CD4-positive, alpha-beta T cell treated with Interferon alpha-2 for 1 hour (primary cell): ENCODE data around the gene DGAT2.

ENCODE experiments used
- DNase-seq, 2 donors: peaks; one replicate each; pipeline ENCODE4 v3.0.0-alpha.2; 2020 to 2022

The DGAT2 gene

GRCh38 chr11:75802021-75802912 lies 33.7 kb downstream of the DGAT2 start:
- DNase-seq, result no peak

- peak; percentile 70 to 77 for DNase-seq
Observed at GRCh38 chr11:75802913-75803820, 34.6 kb downstream of the DGAT2 start.

- no peak for DNase-seq
Observed at GRCh38 chr11:75809111-75809510, 40.5 kb downstream of the DGAT2 start.

GRCh38 chr11:75809991-75810390 lies 41.4 kb downstream of the DGAT2 start:
- no peak for DNase-seq

GRCh38 chr11:75810637-75811390 lies 42.2 kb downstream of the DGAT2 start:
- DNase-seq, result no peak

- no peak for DNase-seq
Observed at GRCh38 chr11:75811485-75811884, 42.9 kb downstream of the DGAT2 start.

- no peak for DNase-seq
Observed at GRCh38 chr11:75812542-75813040, 44.0 kb downstream of the DGAT2 start.

GRCh38 chr11:75813124-75813523 lies 44.5 kb downstream of the DGAT2 start:
- no peak for DNase-seq

- DNase-seq, result no peak
Observed at GRCh38 chr11:75813622-75814039, 45.1 kb downstream of the DGAT2 start.

- DNase-seq, result no peak
Observed at GRCh38 chr11:75814363-75814676, 45.7 kb downstream of the DGAT2 start.

GRCh38 chr11:75814677-75815344 lies 46.2 kb downstream of the DGAT2 start, which contains the start of gene UVRAG:
UVRAG (plus strand) TSS chr11:75815210; CDS start chr11:75815408, 198 bp downstream.
- DNase-seq, result peak; percentile 99

GRCh38 chr11:75815345-75816168 lies 47.0 kb downstream of the DGAT2 start:
- peak; percentile 45 to 66 for DNase-seq

- peak in 1 of 2 donors; percentile 25 for DNase-seq
Observed at GRCh38 chr11:75816561-75817239, 48.1 kb downstream of the DGAT2 start.

GRCh38 chr11:75820645-75821044 lies 52.1 kb downstream of the DGAT2 start:
- DNase-seq, result no peak

- DNase-seq, result no peak
Observed at GRCh38 chr11:75821202-75821601, 52.6 kb downstream of the DGAT2 start.

- DNase-seq, result peak in 1 of 2 donors; percentile 22
Observed at GRCh38 chr11:75822541-75822940, 54.0 kb downstream of the DGAT2 start.

- no peak for DNase-seq
Observed at GRCh38 chr11:75823415-75823814, 54.8 kb downstream of the DGAT2 start.

- no peak for DNase-seq
Observed at GRCh38 chr11:75823946-75824345, 55.4 kb downstream of the DGAT2 start.

- DNase-seq, result no peak
Observed at GRCh38 chr11:75826461-75827230, 58.1 kb downstream of the DGAT2 start.

- DNase-seq, result no peak
Observed at GRCh38 chr11:75827562-75827961, 59.0 kb downstream of the DGAT2 start.
